ENCODE data around the gene PRXL2B.

Gene PRXL2B

DNA sequence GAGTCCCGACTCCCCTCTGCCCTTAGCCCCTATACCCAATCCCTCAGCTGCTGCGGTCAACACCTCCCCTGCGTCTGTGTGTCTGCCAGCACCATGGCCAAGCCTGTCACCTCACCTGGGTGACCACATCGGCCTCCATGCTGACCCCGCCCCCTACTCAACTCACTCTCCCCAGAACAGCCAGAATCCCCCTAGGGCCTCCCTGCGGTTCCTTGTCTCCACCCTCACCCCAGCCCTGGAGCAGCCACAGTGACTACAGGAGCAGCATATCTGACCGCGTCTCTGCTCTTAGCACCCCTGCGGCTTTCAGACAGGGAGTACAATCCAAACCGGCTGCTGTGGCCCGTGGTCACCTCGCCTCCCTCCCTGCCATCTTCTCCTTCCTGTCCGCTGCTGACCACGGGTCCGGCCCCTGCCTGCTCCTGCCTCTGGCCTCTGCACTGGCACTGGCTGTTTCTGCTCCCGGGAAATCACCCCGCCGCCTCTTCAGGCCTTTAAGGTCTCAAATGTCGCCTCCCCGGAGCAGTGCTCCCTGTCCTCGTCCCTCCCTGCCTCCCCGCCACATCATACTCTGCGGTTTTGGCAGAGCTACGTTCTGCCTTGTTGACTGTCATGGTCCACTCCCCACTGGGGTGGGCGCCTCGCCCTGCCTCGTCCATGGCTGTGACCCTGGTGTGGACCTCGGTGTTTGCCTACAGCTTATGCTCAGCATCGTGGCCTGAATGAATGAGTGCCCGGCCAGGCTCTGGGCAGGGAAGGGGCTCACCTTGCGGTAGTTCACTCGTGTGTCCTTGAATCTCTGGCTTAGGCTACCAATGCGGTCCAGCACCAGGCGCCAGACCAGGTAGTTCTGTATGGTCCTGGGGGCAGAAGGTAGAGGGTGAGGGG is 11.1 kb downstream of the PRXL2B start:
- no peak for DNase-seq (ENCODE audit: low read depth)

DNA sequence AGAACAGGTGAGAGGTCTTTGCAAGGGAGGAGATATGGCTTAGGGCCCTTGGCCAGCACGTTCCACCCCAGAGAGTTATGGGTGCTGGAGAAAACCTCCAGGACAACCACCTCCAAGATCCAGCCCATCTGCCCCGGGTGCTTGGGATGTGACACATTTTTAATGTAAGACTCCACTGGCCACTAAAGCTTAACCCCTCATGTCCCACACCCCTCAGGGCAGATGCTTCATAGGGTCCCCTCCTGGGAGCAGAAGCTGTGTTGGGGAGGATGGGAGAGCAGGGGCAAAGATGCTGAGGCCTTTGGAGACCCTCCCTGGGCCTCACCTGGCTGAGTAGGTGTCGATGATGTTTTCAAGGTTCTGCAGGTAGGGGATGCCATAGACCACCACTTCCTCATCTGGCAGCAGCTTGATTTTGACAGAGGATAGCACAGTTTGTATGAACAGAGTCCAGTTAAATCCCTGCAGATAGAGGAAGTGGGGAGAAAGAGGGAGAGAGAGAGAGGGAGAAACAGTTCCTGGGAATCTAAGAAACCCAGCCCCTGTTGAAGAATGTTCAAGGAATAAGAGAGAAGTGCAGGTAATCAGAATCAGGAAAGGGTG is 11.9 kb downstream of the PRXL2B start:
- no peak for DNase-seq (ENCODE audit: low read depth)

DNA sequence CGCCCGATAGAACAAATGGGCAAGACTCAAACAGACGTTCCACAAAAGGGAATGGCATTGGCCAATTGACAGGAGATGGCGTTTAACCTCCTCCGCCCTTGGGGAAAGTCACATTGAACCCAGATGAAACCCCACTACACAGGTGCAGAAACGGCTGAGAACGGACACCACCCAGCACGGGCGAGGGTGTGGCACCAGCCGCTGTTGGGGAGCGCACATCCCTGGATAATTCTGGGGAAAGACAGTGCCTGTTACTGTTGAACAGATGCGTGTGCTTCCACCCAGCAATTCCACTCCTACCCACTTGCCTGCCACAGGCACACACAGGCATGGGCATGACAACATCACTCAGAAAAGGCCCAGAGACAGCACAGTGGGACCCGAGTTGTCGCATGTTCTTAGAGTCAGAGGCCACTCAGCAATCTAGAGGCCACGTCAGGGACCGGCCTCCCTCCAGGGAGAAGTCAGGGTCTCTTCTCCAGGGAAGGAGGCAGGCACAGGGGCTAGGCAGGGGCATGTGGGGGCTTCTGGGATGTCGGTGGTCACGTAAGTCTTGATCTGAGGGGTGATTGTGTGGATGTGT is 15.2 kb downstream of the PRXL2B start:
- DNase-seq (ENCODE audit: low read depth), result no peak

DNA sequence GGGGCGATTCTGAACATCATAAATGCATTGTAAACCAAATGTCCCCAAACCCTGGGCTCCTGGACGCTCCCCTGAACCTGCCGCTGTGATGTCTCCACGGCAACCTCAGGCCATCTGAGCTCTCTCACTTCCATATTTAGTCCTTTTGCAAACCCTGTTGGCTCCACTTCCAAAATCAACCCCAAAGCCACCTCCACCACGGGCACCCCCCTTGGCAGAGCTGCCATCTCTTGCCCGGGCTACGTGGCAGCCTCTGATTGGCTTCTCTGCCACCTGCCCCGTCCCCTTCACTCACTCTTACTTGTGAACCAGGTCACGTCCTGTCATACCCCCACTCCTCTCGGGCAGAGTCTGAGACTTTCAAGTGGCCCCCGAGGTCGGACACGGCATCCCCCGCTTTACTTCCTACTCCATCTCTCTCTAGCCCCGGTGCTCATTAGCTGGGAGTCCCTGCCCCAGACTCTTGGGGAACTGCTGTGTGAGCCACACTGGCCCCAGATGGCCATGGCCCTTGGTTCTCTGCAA is 15.8 kb downstream of the PRXL2B start:
- DNase-seq (ENCODE audit: low read depth), result no peak

DNA sequence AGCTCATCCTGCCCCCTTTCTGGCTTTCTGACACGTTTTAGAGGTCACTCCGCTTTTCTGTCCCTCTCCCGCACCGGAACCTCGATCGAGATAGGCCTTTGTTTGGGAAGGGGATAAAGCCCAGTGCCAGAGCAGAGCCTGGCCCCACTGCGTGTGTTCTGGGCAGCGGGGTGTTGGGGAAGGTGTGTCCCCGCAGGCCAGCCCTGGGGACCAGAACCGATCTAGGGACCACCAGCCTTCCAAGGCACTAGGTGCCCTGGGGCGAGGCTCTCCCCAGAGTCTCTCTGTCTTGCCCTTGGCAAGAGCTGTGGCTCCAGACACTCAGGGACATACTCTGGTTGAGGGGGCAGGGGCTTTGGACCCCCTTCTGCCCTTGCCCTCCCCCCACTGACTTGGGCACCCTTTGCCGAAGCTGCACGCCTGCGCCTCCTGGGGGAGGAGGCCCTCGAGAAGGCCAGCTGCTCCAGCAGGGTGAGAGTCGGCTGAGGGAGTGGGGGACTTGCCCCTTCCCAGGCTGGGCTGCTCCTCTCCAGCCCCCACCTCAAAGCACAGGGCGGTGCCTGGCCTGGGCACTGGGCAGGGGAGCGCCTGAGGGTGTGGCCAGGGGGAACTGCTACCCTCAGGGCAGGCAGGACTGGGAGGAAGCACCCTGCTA is 16.4 kb downstream of the PRXL2B start:
- no peak for DNase-seq (ENCODE audit: low read depth)

DNA sequence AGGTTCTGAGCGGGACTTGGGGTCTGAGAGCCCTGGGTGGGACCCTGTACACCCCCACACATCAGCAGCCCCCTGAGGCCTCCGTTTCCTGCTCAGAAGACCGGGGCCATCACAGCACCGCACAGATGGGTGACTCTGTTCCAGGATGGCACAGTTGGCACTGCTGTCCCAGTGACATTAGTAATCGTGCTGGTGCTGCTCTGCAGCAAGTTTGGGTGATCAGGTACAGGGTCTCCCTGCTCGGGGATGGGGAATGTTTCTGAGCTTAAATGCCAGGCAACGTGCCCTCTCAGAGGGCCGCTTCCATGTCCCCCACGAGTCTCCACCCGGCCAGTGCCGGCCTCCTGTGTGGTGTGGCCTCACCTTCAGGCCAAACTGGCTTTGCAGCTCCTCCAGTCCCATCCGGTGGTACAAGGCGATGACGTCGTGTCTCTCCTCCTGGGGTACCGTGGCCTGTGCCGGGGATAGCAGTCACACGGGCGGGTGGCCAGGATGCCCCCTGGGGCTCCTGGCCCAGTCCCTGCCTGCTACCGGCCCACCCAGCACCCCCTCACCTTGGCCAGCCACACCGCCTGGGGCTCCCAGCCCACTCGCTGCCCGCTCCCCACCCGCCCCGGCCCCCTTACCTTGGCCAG is 17.1 kb downstream of the PRXL2B start:
- DNase-seq (ENCODE audit: low read depth), result no peak

DNA sequence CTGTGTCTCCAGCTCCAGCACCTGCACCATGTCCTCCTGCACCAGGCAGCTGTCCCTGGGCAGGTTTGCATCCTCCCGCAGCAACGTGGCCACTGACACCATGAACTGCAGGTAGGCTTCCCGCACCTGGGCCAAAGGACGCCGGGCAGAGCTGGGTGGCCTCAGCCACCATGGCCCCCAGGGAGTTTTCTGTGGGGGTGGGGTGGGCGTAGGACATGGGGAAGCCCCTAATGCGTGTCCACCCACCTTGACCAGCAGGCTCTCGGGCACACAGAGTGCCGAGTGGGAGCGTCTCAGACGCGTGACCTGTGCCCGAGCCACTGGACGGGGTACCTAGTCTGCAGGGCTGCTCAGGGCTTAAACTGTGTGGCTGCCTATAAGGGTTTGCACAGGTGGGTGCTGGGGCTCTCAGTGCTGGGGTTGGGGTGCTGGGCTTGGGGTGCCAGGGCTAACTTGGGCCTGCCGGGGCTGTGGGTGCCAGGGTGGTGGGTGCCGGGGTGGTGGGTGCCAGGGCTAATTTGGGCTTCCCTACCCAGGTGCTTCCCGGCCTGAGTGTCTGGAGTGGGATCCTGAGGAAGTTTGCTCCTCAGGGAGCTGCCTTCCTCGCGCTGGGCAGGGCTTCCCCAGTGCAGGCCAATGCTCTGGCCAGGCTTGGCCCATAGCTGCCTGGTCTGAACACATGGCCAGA is 17.7 kb downstream of the PRXL2B start:
- DNase-seq (ENCODE audit: low read depth), result no peak

DNA sequence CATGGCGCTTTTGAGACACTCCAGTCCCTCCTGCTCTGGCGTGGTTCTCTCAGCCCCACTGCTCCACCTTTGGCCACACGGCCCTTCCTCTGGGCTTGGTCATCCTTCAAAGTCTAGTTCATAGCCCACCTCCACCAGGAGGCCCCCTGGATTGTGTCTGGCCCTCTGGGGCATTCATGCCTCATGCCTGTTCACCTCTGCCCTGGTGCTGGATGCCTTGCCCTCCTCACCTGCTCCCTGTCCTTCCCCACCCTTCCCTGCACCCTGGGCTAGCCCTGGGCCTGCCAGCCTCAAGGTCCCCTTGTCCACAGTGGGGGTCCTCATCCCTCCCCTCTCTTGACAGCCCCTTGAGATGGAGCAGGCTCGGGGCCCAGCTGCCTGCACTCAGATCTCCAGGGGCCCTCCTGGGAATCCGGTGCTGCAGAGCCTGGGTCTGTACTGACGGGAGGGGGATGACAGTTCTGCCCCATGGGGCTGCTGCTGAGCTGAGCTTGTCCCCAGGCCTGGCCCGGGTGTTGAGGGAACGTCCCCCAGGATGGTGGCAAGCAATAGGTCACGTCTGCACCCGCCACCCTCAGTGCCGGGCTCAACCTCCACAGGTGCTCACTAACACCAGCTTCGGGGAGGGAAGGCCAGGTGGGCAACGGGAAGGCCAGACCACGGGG is 18.4 kb downstream of the PRXL2B start:
- no peak for DNase-seq (ENCODE audit: low read depth)

DNA sequence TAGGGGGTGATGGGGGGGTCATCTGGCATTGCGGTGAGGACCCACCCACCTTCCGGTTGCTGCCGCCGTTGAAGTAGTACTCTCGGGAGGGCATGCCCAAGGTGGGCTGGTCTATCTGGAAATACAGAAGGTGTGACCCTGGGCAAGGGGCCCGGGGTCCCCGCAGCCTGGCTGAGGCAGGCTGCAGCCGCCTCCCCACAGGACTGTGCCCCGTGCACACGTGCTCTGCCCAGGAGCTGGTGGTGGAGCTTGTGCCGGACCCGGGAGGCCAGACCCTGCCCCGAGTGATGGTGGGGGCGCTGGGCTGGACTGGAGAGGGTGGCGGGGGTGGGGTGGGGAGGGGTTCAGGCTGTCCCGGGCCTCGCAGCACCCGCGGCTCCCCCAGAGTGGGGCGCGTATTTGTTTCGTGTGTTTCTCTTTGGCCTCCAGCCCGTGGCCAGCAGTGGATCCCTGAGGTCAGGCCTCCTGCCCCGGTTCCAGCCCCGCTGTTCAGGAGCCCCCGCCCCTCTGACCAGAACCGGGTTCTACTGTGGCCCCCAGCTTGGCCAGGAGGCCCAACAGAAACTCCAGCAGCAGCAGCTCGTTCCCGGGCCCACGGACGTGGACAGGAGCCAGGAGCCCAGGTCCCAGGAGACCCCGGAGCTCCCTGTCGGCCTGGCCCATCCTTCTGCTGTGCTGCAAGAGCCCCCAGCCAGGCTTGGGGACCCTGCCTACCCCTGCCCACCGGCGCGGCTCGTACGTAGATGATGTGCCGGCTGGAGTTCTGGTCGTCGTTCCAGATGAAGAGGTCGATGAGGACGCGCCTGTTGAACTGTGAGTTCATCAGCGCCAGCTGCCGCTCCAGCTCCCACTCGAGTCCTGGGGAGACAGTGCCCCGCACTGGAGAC is 19.2 kb downstream of the PRXL2B start:
- no peak for DNase-seq (ENCODE audit: low read depth)

DNA sequence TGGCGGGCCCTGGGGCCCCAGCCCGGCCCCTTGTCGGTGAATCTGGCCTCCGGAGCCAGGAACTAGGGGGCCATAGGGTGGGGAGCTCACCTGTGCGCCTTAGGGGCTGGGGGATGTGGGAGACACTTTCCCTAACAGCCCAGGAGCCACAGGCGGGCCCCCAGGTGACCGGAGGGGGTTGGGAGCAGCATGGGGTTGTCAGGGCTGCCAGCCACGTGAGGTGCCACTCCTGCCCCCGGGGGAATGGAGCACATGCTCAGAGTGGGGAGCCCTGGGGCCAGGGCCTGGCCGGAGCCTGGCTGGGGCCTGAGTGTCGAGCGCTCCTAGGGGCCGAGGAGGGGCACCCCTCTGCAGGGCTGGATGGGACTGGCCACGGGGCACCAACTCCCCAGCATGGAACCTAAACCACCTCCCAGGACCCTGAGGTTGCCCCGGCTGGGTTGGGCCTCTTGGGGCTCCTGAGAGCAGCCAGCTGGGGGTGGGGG is 19.9 kb downstream of the PRXL2B start:
- no peak for DNase-seq (ENCODE audit: low read depth)

DNA sequence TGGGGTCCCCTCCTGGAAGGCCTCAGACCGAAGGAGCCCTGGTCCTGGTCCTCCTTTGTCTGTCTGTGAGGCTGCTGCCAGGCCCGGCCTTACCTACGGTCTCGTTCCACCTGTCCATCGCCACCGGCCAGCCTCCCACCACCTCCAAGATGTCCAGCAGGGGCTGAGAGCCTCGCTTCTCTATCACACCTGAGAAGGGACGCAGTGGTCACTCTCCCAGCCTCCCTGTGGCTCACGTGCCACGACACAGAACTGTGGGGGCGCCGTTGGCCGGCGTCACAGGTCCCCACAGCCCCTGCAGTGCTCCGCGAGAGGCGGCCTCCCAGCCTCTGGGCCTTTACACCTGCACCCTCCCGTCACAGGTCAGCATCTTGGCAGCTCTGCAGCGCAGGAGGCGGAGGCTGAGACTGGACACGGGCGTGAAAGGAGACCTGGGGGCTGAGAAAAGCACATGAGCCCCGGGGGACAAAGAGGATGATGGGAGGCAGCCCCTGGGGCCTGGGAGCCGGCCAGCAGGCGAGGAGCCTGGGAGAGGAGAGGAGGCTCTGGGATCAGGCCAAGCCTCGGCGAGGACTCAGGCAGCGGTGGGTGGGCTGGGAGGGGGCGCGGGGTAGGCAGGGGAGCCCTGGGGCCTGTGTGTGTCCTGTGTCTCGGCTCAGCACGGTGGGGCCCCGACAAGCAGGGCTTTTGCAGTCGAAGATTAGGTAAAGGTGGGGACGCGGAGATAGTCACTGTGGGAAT is 20.5 kb downstream of the PRXL2B start:
- DNase-seq (ENCODE audit: low read depth), result no peak

DNA sequence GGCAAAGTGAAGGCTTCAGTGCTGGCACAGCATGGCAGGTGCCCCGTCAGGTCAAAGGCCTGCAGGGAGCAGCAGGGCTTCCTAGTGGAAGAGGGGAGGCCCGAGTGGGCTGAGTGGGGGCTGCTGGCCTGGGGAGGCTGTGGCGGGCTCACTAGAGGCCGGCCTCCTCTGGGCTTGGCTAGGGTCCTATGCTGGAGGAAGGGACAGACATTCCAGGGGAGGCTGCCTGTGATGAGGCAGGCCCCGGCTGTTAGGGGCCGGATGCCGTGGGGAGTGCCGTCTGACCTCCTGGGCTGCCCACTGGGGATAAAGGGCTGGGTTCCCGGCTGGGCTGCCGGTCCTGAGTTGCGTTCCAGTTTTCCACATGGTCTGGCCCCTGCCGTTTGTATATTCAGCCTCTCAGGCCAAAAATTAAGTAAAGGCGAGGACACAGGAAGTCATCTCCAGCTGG is 21.1 kb downstream of the PRXL2B start:
- no peak for DNase-seq (ENCODE audit: low read depth)

DNA sequence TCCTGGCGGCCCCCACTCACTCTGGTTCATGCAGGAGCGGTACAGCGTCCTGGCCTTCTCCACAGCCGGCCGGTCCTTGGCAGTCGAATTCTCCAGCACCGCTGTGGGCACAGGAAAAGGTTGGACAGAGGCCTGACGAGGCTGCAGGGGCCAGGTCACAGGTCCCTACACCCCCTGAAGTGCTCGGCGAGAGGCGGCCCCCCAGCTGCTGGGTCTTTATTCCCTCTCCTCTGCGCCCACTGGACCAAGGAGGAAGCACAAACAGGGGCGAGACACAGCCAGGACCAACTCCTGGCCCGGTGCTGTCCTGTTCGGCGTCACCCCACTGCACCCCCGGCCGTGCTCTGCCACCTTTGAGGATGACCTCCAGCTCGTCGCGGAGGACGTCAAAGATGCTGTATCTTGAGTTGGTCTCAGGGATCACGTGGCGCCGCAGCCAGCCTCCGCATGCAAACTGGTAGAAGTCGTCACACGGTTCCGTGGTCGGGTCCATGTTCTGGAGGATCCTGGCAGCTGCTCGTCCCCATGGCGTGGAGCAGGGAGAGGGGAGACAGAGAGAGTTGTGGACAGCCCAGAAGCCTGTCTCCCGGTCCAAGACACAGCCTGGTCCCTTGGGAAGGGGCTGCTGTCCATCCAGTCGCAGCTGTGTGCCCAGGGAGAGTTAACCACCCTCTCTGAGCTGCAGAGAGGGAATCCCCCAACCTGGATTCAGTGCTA is 22.9 kb downstream of the PRXL2B start:
- DNase-seq (ENCODE audit: low read depth), result no peak

DNA sequence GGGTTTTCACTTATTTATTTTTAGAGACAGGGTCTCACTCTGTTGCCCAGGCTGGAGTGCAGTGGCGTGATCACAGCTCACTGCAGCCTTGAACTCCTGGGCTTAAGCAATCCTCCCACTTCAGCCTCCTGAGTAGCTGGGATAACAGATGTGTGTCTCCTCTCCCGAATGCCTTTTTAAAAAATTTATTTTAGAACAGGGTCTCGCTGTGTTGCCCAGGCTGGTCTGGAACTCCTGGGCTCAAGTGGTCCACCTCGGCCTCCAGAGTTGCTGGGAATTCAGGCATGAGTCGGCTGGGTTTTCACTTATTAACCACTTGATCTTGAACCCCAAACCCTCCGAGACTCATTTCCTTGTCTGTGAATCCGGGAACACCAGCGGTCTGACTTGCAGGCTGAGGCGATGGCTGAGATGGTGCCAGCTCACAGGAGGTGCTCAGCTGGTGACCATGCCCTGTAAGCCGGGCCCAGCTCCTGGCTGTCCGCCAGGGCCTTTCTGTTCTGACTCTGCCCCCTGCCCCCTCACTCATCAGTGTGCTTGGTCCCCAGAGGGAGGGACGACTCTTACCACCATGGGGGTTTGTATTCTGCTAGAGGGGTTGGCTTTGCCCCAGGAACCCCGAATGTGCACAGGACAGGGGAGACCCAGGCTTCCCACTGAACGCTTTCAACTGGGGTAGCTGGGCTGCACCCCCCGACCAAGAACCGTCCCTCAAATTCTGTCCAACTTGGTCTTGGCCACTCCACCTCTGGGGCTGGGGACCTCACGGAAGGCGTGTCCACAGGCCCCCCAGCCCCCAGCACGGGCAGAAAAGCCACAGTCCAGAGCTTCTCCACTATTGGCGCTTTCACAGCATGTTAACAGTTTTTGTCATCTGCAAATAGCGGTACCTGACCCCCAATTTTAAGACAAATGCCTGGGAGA is 23.7 kb downstream of the PRXL2B start:
- DNase-seq (ENCODE audit: low read depth), result no peak

DNA sequence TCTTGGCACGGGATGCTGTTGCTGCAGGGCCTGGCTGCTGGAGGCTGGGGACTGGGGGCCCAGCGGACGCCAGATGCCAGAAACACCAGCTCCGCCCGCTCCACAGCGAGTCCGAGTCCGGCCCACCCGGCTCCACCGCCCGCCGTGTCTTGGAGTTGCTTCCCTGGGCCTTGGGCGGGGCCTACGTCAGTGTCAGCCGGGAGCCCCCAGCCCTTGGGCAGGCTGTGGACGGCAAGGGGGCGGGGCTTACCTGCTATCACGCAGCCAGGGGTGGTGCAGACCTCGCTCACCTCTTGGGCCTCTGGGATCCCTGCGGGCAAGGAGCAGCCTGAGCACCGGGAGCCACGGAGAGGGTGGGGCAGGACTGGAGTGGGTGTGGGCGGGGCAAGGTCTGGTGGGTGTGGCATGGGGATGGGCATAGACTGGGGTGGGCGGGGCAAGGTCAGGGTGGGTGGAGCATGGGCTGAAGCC is 24.5 kb downstream of the PRXL2B start:
- DNase-seq (ENCODE audit: low read depth), result no peak

DNA sequence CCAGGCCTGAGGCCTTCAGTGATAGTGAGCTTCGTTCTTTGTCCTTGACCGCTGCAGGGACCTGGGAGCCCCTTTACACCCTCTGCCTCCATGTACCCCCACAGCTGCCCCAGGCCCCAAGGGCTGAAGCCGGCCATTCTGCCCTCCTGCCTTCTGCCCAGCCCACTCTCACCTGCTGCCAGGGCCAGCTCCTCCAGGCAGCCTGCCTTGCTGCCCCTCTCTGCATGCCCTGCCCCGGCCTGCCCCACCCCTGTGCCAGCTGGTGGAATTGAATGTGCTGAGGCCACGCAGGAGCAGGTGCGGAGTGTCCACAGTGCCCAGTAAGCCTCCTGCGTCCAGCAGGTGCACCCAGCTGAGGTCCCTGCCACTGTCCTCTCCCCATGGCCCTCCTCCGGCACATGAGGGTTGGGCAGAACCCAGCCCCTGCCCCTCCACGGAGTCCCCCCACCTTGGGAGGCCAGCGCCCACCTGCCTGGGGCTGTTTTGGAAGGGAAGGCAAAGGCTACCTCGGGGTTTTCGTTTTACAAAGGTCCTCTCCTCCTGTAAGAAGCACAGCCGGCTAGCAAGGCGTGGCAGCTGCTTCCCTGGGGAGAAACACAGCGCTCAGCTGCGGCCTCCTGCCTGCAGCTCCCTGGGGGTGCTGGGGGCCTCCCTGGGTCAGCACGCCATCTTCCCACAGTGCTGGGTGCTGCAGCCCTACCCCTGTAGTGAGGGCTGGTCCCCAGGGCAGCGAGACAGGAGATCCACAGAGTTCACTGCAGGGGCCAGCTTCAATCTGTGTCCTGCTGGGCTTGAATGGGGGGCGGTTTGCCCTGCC is 25.3 kb downstream of the PRXL2B start:
- no peak for DNase-seq (ENCODE audit: low read depth)

Measured in stromal cell of bone marrow (primary cell).